SK-N-MC (cell line): ENCODE data around the gene CER1.

ENCODE experiments used
- EZH2 ChIP-seq: fragments of 200-600 bp; sonication (generic); IDR thresholded peaks from one replicate; pipeline ENCODE4 v1.6.1; 2017; ENCODE audit warnings: antibody characterized with exemption
- POLR2AphosphoS5 ChIP-seq: IDR thresholded peaks from 2 replicates; pipeline ENCODE4 v1.6.1; 2012; ENCODE audit warnings: mild to moderate bottlenecking, low read depth, low read length, borderline replicate concordance

GRCh38 chr9:14766299-14766698 is 43.8 kb upstream of the CER1 start:
- TF ChIP-seq EZH2 (no peak), POLR2AphosphoS5 (no peak)
